GM19239 (cell line): ENCODE data around the gene TSPAN3.
A peak's percentile ranks its signal among the peaks of the same experiment; 100 is the strongest.

Experiments
- DNase-seq: peaks from one replicate; pipeline ENCODE4 v3.0.0; 2011; ENCODE audit warnings: low spot score; ENCODE audit not compliant: insufficient read length
- FAIRE-seq: peaks from 2 replicates; lab custom pipeline; 2011; peaks lifted over from hg19 to GRCh38; lab: Jason Lieb, UNC

TSPAN3 gene

DNA sequence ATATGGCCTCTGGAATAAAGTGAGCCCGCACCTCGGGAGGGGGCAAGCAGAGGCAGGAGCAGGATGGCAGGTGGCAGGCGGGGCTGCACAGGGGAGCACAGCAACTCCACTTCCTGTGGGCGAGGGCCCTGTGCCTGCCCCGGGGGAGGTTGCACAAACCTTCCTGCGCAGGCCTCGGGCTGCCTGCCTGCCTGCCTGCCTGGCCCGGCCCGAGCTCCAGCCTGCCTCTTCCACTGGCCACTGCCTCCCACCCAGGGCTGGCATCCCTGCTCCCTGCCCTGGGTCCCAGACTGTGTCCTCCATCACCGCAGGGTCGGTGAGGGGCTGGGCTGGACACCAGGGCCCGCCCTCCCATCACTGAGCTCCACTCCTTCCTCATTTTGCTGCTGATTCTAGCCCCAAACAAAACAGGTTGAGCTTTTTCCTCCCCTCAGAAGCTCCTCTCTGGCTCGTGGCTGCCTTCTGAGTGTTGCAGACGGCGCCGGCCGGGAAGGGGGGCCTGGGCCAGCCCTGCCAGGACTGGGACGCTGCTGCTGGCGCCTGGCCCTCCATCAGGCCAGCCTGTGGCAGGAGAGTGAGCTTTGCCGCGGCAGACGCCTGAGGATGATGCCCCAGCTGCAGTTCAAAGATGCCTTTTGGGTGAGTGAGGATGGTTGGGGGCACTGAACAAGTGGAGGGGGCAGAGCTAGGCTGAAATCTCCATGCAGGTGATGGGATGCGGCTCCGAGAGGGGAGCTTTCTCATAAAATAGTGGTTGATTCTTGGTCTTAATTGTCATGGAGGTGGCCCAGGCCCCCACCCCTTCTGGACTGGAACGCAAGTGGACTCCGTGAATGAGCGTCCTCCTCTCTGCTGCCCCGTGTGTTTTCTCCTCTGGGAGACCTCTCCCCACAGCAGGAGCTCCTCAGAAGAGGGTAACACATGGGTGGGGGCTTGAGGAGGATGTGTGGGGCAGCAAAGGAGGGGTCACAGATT, 75.7 kb downstream of the TSPAN3 start, which contains the start of gene PSTPIP1:
Gene PSTPIP1 (plus strand): TSS at position 156 of the 975 bp plus-strand sequence. CDS start 448 bp downstream, at position 604.
- FAIRE-seq (peak; percentile 80), DNase-seq (peak; percentile 56)

DNA sequence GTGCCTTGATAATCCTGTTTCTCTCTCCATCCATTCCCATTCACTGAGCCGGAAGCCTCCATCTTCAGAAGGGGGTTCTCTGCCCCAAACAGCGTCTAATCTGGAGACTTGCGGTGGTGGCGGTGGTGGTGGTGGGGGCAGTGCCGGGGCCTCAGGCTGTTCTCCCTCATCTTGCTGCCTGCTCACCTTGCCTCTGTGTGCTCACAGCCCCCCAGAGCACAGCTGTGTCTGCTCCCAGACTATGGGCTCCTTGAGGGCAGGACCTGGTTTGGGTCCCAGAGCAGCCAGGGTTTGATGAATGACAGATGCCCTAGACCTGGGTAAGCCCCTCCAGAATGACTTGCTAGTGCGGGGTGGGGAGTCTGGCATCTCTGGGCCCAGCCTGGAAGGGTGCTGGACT, 76.4 kb downstream of the TSPAN3 start:
- DNase-seq (no peak), FAIRE-seq (no peak)

DNA sequence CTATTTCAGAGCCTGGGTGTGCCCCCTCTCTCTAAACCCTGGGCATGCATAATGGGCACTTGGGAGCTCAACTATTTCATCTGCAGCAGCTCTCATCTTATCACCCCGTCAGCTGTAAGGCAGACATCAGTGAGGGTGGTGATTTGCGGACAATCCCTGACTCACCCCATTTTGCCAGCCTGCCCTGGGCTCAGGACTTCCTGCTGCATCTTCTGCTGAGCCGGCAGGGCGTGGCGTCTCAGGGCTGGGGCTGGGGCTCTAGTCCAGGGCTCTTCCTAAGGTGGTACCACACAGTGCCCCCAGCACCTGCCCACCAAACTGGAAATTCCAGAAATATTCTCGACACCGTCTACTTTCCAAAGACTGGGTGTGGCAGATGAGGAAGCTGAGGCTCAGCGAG, 76.9 kb downstream of the TSPAN3 start:
- DNase-seq (no peak), FAIRE-seq (no peak)

- FAIRE-seq (no peak), DNase-seq (no peak)
Observed at GRCh38 chr15:76993114-76993725, 77.7 kb downstream of the TSPAN3 start.

- FAIRE-seq (no peak), DNase-seq (no peak)
Observed at GRCh38 chr15:76991741-76992645, 78.9 kb downstream of the TSPAN3 start.
